ENCODE measurements around the gene TMCC1. TPM values are rescaled to one million over a fixed set of nuclear protein-coding genes. Genes with fewer than 3 reads are reported as not detected.
"Not testable (repeated sequence)": the region's sequence is repeated elsewhere in the genome, so short reads cannot be mapped to it uniquely, and the experiment has no call there.

Gene TMCC1
- total RNA-seq, 1 donor from 2014 or later = 56.1 TPM

DNA sequence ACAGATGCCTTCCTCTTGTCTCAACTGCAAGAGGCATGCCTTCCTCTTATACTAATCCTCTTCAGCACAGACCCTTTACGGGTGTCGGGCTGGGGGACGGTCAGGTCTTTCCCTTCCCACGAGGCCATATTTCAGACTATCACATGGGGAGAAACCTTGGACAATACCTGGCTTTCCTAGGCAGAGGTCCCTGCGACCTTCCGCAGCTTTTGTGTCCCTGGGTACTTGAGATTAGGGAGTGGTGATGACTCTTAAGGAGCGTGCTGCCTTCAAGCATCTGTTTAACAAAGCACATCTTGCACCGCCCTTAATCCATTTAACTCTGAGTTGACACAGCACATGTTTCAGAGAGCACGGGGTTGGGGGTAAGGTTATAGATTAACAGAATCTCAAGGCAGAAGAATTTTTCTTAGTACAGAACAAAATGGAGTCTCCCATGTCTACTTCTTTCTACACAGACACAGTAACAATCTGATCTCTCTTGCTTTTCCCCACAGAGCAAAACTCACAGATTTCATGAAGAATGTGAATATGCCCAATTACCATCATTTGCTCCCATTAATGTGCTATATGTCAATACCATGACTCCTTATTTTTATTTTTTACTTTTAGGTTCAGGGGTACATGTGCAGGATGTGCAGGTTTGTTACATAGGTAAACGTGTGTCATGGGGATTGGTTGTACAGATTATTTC, 251.8 kb downstream of the TMCC1 start:
- DNase-seq (ENCODE audit: low spot score); intact Hi-C loops (cut with DNase I); ATAC-seq: not testable (repeated sequence)

- intact Hi-C loops (cut with DNase I); ATAC-seq; DNase-seq (ENCODE audit: low spot score): not testable (repeated sequence)
Measured at GRCh38 chr3:129640985-129641384, 252.5 kb downstream of the TMCC1 start.

- no peak for ATAC-seq
- intact Hi-C loops (cut with DNase I) = loop anchor here (10.0 kb wide), 1 partner anchor 296 kb away; no protein-coding TSS in a partner anchor
- no peak for DNase-seq (ENCODE audit: low spot score)
Measured at GRCh38 chr3:129638481-129638880, 255.0 kb downstream of the TMCC1 start.

DNA sequence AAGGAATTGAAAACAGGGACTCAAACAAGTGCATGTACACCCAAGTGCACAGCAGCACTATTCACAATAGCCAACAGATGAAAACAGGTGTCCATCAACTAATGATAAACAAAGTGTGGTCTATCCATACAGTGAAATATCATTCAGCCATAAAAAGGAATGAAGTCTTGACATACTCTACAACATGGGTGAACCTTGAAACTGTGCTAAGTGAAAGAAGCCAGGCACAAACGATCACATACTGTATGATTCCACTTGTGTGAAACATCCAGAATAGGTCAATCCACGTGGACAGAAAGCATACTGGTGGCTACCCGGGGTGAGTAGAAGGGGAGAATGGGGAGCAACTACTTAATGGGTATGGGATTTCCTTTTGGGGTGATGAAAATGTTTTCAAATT, 257.4 kb downstream of the TMCC1 start:
- intact Hi-C loops (cut with DNase I) = loop anchor here (10.0 kb wide), 1 partner anchor 299 kb away; no protein-coding TSS in a partner anchor
- ATAC-seq (no peak), DNase-seq (ENCODE audit: low spot score) (no peak)

- no peak for ATAC-seq
- intact Hi-C loops (cut with DNase I) = loop anchor here (10.0 kb wide), 1 partner anchor 299 kb away; no protein-coding TSS in a partner anchor
- no peak for DNase-seq (ENCODE audit: low spot score)
Measured at GRCh38 chr3:129635656-129636055, 257.9 kb downstream of the TMCC1 start.

GRCh38 chr3:129633751-129634481, 259.6 kb downstream of the TMCC1 start:
- DNase-seq (ENCODE audit: low spot score) (no peak), ATAC-seq (no peak)
- intact Hi-C loops (cut with DNase I) = loop anchor here (10.0 kb wide), 1 partner anchor 301 kb away; no protein-coding TSS in a partner anchor

DNA sequence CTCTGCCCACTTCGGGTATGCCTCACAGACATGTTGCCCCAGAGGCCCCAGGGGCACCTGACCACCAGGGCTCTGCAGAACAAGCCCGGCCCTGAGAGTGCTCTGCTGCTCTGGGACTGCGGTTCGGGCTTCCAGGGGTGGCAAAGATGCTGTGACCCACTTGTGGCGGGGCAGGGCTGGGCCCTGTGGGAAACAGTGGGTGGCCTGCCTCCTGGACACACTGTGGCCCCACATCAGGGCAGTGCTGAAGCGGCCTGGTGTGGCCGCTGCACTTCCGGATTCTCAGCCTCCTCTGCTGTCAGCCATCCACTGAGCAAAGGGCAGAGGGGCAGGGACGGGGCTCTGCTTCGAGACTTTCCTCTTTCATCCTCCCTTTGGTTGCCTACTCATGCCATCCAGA, 260.5 kb downstream of the TMCC1 start:
- intact Hi-C loops (cut with DNase I) = loop anchor here (10.0 kb wide), 1 partner anchor 302 kb away; no protein-coding TSS in a partner anchor
- DNase-seq (ENCODE audit: low spot score) (no peak), ATAC-seq (no peak)

GRCh38 chr3:129632556-129632955, 261.0 kb downstream of the TMCC1 start:
- intact Hi-C loops (cut with DNase I) = loop anchor here (10.0 kb wide), 1 partner anchor 302 kb away; no protein-coding TSS in a partner anchor
- ATAC-seq (no peak), DNase-seq (ENCODE audit: low spot score) (no peak)

DNA sequence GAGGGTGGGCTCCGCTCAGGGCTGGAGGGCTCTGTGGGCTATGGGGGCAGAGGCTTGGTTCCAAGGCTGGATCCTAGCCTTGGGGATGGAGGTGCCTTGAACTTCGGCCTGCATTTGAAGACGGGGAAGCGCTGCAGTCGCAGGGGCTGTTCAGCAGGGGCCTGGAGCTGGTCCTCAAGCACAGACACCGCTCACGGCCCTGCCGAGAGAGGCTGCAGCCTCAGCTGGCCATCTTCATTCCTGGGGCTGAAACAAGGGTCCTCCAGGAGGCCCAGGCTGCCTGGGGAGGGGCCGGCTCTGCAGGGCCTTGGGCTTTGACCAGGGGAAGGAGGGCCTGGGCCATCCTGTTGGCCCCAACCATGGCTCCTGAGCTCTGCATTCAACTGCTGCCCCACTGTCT, 261.5 kb downstream of the TMCC1 start:
- intact Hi-C loops (cut with DNase I) = loop anchor here (10.0 kb wide), 1 partner anchor 303 kb away; no protein-coding TSS in a partner anchor
- no peak for ATAC-seq
- DNase-seq (ENCODE audit: low spot score) = no peak

DNA sequence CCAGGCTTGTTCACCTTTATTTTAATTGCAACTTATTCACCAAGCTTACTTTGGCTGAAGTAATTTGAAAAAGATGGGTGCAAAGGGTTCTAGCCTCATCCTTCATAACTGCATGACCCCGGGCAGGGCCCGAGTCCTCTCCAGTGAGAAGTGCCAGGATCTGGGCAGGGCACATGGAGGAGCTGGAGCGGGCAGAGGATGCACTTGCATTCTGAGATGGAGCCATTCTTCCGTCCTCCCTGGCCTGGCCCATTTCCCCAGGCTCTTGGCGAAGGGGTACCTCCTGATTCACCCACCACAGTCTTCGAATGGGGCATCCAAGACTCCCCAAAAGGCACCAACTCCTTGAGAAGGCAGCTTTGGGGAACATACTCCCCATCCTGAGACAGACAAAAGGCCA, 264.5 kb downstream of the TMCC1 start:
- ATAC-seq = no peak
- no peak for DNase-seq (ENCODE audit: low spot score)
- intact Hi-C loops (cut with DNase I) = no loop called here

GRCh38 chr3:129628169-129628522, 265.4 kb downstream of the TMCC1 start:
- DNase-seq (ENCODE audit: low spot score) (no peak), ATAC-seq (peak; percentile 50)
- intact Hi-C loops (cut with DNase I) = no loop called here

DNA sequence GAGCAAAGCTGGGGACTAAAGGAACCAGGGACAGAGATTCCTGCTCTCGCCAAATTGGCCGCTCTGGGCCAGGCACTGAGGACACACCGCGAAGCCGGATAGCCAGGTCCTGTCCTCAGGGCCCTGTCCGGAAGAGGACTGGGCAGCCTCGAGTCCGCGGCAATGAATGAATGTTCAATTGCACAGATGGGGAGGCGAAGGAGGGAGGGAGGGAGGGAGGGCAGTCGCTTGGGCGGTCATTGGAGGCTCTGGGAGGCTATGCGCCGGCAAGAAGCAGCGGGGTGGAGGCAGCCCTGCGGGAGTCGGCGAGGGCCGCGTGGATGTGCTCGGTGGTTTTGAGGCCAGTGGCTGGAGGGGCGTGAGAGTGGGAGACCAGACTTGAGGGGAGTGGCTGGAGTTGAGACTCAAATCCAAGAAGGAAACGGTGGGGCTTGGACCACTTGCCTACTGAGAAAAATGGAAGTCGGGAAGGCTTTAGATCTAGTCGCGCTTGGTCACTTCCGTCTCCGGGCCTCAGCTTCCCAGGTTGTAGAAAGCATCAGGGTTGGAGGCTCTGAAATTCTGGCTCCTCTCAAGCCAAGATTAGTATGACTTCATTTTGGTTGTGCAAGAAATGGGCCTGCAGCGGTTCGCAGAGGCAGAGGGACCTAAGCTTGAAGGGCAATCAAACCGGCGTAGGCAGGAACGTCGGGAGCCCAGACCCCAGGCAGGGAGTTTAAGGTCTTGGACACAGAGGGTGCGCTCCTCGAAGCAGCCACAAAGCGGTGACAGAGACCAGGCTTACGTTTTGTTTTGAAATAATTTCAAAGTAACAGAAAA, 266.0 kb downstream of the TMCC1 start:
- ATAC-seq = peak; percentile 69
- DNase-seq (ENCODE audit: low spot score) = peak; percentile 84
- intact Hi-C loops (cut with DNase I) = no loop called here

DNA sequence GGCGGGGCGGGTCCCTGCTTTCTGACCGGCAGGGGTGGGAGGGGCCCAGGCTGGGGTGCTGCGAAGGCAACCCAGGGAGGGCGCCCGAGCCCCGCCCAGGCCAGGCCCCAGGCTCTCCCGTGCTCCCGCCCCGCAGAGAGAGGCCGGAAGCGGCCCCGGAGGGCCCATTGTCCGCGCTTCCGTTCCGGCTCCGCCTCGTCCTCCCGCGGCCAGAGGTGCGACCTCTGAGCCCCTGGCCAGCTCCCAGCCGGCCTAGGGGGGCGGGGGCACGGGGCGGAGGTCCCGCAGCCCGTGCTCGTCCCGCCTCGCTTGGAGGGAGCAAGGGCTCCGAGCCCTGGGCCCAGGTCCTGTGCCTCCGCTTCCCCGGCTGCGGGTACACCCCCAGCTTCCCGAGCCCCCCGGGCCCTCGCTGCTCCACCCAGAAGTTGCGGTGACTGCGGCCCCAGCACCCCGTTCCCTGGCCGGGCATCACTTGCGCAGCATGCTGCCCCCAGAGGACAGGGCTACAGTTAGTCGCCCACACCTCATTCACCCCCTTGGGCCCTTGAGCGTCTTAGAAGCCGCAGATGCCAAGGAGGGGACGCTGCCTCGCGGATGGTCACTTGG, 266.7 kb downstream of the TMCC1 start:
- DNase-seq (ENCODE audit: low spot score) (peak; percentile 94), ATAC-seq (peak; percentile 83)
- intact Hi-C loops (cut with DNase I) = no loop called here

GRCh38 chr3:129625072-129625874, 268.2 kb downstream of the TMCC1 start:
- DNase-seq (ENCODE audit: low spot score) (peak; percentile 64), ATAC-seq (no peak)
- intact Hi-C loops (cut with DNase I) = no loop called here

GRCh38 chr3:129624347-129625071, 269.0 kb downstream of the TMCC1 start:
- peak; percentile 68 for DNase-seq (ENCODE audit: low spot score)
- intact Hi-C loops (cut with DNase I) = no loop called here
- no peak for ATAC-seq

DNA sequence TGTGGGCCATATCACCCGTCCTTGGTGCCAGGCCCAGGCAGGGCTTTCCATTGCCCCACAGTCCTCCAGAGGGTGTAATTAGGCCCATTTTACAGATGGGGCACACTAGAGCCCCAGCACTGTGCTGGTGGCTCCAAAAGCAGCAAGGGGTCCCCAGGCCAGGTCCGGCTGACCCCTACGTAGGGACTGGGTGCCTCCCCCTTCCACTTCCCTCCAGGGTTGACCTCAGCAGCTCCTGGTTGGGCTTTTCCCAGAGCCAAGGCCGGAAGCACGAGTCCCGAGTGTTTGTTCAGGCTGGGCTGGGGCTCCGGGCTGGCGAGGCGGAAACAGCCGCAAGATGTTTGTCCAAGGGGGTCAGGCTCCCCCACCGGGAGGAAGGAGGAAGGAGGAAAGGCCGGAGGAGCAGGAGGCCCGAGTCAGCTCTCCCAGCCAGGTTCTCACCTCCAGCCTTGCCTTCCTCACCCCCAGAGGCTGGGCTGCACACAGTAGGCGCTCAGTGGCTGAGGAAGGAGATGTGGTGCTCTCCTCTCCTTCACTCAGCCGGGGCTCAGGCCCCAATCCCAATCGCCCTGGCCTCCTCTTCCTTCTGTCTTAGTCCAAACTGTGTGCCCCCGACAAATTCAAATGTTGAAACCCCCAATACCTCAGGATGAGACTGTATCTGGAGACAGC, 269.9 kb downstream of the TMCC1 start:
- intact Hi-C loops (cut with DNase I) = no loop called here
- ATAC-seq (no peak), DNase-seq (ENCODE audit: low spot score) (peak; percentile 79)

GRCh38 chr3:129622933-129623332, 270.6 kb downstream of the TMCC1 start:
- DNase-seq (ENCODE audit: low spot score) = peak; percentile 61
- intact Hi-C loops (cut with DNase I) = no loop called here
- no peak for ATAC-seq

All from sciatic nerve (tissue), 2 donors.